ACC112 (cell line): ENCODE results near the gene PLEKHA7.

ENCODE experiments used
- H2AFZ ChIP-seq: fragments of 200-600 bp; sonication (generic); one replicate; pipeline ENCODE4 v1.6.0; 2017; ENCODE audit warnings: antibody characterized with exemption, low read length; ENCODE audit not compliant: unreplicated experiment
- H3K27ac ChIP-seq: fragments of 200-600 bp; sonication (generic); 2 replicates; pipeline ENCODE4 v1.5.1; 2014; ENCODE audit warnings: low read depth, mild to moderate bottlenecking, antibody characterized with exemption, low read length, moderate library complexity
- H3K27me3 ChIP-seq: fragments of 200-600 bp; sonication (generic); 2 replicates; pipeline ENCODE4 v1.6.1; 2014; ENCODE audit warnings: mild to moderate bottlenecking, antibody characterized with exemption, low read length, moderate library complexity, mixed read lengths; ENCODE audit not compliant: insufficient read depth
- H3K36me3 ChIP-seq: fragments of 200-600 bp; sonication (generic); 2 replicates; pipeline ENCODE4 v1.6.1; 2016; ENCODE audit warnings: mild to moderate bottlenecking, antibody characterized with exemption, low read length, moderate library complexity, mixed read lengths; ENCODE audit not compliant: insufficient read depth
- H3K4me1 ChIP-seq: fragments of 200-600 bp; sonication (generic); one replicate; pipeline ENCODE4 v1.6.1; 2016; ENCODE audit warnings: low read length, mixed read lengths; ENCODE audit not compliant: insufficient read depth, unreplicated experiment, control insufficient read depth
- H3K4me3 ChIP-seq: fragments of 200-600 bp; sonication (generic); 2 replicates; pipeline ENCODE4 v1.5.1; 2014; ENCODE audit warnings: mild to moderate bottlenecking, low read depth, low read length
- H3K79me2 ChIP-seq: fragments of 200-600 bp; sonication (generic); one replicate; pipeline ENCODE4 v1.6.0; 2016; ENCODE audit warnings: low read length; ENCODE audit not compliant: control insufficient read depth, unreplicated experiment, insufficient read depth

Gene PLEKHA7

GRCh38 chr11:16841984-16842383, 172.2 kb downstream of the PLEKHA7 start:
- Histone ChIP-seq H3K4me3 (no peak overlapping the region), H3K4me1 (no peaks in the 10 kb centered on the region), H3K27me3 (no peaks in the 10 kb centered on the region), H3K36me3 (no peaks in the 10 kb centered on the region), H3K27ac (no peak overlapping the region), H2AFZ (no peak overlapping the region), H3K79me2 (no peaks in the 10 kb centered on the region)

- H3K27ac ChIP-seq = no peak overlapping the region
- no peak overlapping the region for H3K4me3 ChIP-seq
- no peak overlapping the region for H2AFZ ChIP-seq
- no peaks in the 10 kb centered on the region for H3K79me2 ChIP-seq
- no peaks in the 10 kb centered on the region for H3K27me3 ChIP-seq
- H3K36me3 ChIP-seq = no peaks in the 10 kb centered on the region
- H3K4me1 ChIP-seq = no peaks in the 10 kb centered on the region
These were observed 172.7 kb downstream of the PLEKHA7 start for GRCh38 chr11:16841481-16841880.

DNA sequence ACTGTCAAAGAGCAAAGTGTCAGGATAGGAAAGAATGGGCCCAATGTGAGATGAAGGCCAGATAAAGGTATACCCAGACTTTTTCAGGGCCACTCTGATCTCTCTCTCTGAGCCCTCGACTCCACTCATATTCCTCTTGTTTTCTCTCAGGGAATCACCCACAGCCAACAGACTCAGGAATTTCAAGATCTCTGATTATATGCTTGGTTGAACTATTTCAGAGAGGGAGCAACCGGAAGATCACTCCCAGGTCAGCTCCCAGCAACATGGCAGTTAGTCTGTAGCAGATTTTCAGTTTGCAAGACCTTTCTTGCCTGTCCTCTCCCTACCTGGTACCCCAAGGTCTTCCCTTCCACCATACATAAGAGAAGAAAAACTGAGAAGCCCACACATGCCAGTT, 173.3 kb downstream of the PLEKHA7 start:
- no peaks in the 10 kb centered on the region for H3K4me1 ChIP-seq
- H2AFZ ChIP-seq = no peak overlapping the region
- no peak overlapping the region for H3K4me3 ChIP-seq
- H3K36me3 ChIP-seq = no peaks in the 10 kb centered on the region
- H3K27me3 ChIP-seq = no peaks in the 10 kb centered on the region
- H3K79me2 ChIP-seq = no peaks in the 10 kb centered on the region
- H3K27ac ChIP-seq = no peak overlapping the region

DNA sequence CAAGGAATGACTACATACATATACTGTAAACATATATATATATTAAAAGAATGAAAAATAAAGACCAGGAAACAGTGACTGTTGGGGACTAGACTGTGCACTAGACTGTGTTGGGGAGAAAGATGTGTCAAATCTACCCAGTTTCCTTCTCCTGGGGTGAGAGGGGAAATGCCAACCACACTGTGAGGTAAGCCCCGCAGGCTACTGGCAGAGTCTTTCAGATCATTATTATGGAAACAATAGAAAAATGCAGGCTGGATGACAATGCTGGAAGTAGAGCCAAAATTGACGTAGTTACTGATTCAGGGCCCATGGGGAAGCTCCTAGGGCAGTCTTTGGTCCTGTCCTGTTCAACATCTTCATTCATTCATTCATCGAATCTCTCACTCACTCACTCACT, 174.4 kb downstream of the PLEKHA7 start:
- Histone ChIP-seq H2AFZ (no peak overlapping the region), H3K27me3 (no peaks in the 10 kb centered on the region), H3K36me3 (no peaks in the 10 kb centered on the region), H3K4me3 (no peak overlapping the region), H3K4me1 (no peaks in the 10 kb centered on the region), H3K27ac (no peak overlapping the region), H3K79me2 (no peaks in the 10 kb centered on the region)

GRCh38 chr11:16834384-16834783, 179.8 kb downstream of the PLEKHA7 start:
- Histone ChIP-seq H3K36me3 (no peaks in the 10 kb centered on the region), H3K27me3 (peaks cover 28% of the 10 kb centered on the region), H3K4me1 (no peaks in the 10 kb centered on the region), H3K4me3 (no peak overlapping the region), H2AFZ (no peak overlapping the region), H3K27ac (no peak overlapping the region), H3K79me2 (no peaks in the 10 kb centered on the region)

DNA sequence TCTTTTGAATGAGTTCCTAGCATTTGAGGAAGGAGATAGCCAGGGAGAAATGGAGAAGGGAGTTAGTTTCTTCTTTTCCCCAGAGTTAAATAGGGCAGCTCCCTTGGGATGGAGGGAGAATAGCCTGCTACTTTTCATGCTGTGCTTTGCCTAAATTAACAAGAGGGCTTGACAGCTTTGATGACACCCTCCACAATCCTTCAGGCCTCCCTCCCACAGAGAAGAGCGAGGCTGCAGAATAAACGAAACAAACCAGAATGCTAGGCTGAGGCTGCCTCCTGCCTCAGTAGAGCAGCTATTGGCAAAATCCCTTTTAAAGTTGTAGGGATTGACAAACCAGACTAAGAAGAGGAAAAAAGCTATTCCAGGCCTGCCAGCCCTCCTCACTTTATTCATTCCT, 181.2 kb downstream of the PLEKHA7 start:
- no peak overlapping the region for H3K27ac ChIP-seq
- H2AFZ ChIP-seq = no peak overlapping the region
- H3K79me2 ChIP-seq = no peaks in the 10 kb centered on the region
- H3K4me3 ChIP-seq = no peak overlapping the region
- peaks cover 30% of the 10 kb centered on the region for H3K27me3 ChIP-seq
- no peaks in the 10 kb centered on the region for H3K4me1 ChIP-seq
- no peaks in the 10 kb centered on the region for H3K36me3 ChIP-seq

GRCh38 chr11:16832193-16832539, 182.0 kb downstream of the PLEKHA7 start:
- Histone ChIP-seq H3K36me3 (no peaks in the 10 kb centered on the region), H3K27ac (no peak overlapping the region), H3K79me2 (no peaks in the 10 kb centered on the region), H3K4me1 (no peaks in the 10 kb centered on the region), H3K27me3 (peaks cover 30% of the 10 kb centered on the region), H2AFZ (no peak overlapping the region), H3K4me3 (no peak overlapping the region)

GRCh38 chr11:16831316-16832192, 182.7 kb downstream of the PLEKHA7 start:
- no peaks in the 10 kb centered on the region for H3K4me1 ChIP-seq
- H3K4me3 ChIP-seq = no peak overlapping the region
- peaks cover 30% of the 10 kb centered on the region for H3K27me3 ChIP-seq
- no peak overlapping the region for H3K27ac ChIP-seq
- no peaks in the 10 kb centered on the region for H3K79me2 ChIP-seq
- H2AFZ ChIP-seq = no peak overlapping the region
- no peaks in the 10 kb centered on the region for H3K36me3 ChIP-seq

GRCh38 chr11:16827139-16827538, 187.1 kb downstream of the PLEKHA7 start:
- Histone ChIP-seq H3K27me3 (peaks cover 23% of the 10 kb centered on the region), H3K4me3 (no peak overlapping the region), H3K79me2 (no peaks in the 10 kb centered on the region), H2AFZ (no peak overlapping the region), H3K36me3 (no peaks in the 10 kb centered on the region), H3K4me1 (no peaks in the 10 kb centered on the region), H3K27ac (no peak overlapping the region)

- Histone ChIP-seq H3K36me3 (no peaks in the 10 kb centered on the region), H3K79me2 (no peaks in the 10 kb centered on the region), H3K4me3 (no peak overlapping the region), H3K4me1 (peaks cover 4% of the 10 kb centered on the region), H2AFZ (no peak overlapping the region), H3K27me3 (peaks cover 13% of the 10 kb centered on the region), H3K27ac (no peak overlapping the region)
These were observed 188.2 kb downstream of the PLEKHA7 start for GRCh38 chr11:16825968-16826367.

DNA sequence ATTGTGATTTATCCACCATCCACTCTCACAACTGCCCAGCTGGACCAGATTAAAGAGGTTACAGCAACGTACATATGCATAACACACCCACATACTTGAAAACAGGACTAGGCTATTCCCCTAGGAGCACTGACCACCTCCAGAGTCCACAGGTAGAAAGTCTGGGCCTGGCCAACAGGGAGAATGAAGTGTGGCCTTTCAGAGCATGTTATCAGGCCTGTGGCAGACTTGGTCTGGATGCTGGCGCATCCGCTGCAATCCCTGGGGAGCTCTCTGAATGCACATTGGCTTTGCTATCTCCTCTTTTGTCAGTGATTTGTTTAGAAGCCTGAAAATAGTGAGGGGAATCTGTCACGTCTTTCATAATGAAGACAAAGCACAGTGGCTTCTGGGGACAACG, 189.1 kb downstream of the PLEKHA7 start:
- Histone ChIP-seq H3K4me1 (peaks cover 10% of the 10 kb centered on the region), H3K4me3 (no peak overlapping the region), H3K27ac (no peak overlapping the region)

More for the DNA sequence above, 189.1 kb downstream of the PLEKHA7 start:
- Histone ChIP-seq H3K36me3 (no peaks in the 10 kb centered on the region), H3K79me2 (no peaks in the 10 kb centered on the region), H2AFZ (no peak overlapping the region), H3K27me3 (peaks cover 5% of the 10 kb centered on the region; the same call in 1 of the 2 replicates)
